KMS-11 (cell line): ENCODE results near the gene SSH3.

Experiments used
- H2AFZ ChIP-seq: fragments of 200-600 bp; sonication (generic); 2 replicates; pipeline ENCODE4 v1.6.1; 2016; ENCODE audit warnings: antibody characterized with exemption, mixed run types, low read depth
- H3K27ac ChIP-seq: fragments of 200-600 bp; sonication (generic); 2 replicates; pipeline ENCODE4 v1.6.1; 2016; ENCODE audit warnings: mild to moderate bottlenecking, mixed run types
- H3K27me3 ChIP-seq: fragments of 200-600 bp; sonication (generic); 2 replicates; pipeline ENCODE4 v1.6.1; 2017; ENCODE audit warnings: mild to moderate bottlenecking, low read depth, mixed run types, moderate library complexity; ENCODE audit not compliant: insufficient read depth
- H3K36me3 ChIP-seq: fragments of 200-600 bp; sonication (generic); 2 replicates; pipeline ENCODE4 v1.6.1; 2017; ENCODE audit warnings: mild to moderate bottlenecking, mixed run types; ENCODE audit not compliant: insufficient read depth
- H3K4me1 ChIP-seq: fragments of 200-600 bp; sonication (generic); 2 replicates; pipeline ENCODE4 v1.6.1; 2016; ENCODE audit warnings: mild to moderate bottlenecking, low read depth, mixed run types; ENCODE audit not compliant: poor library complexity, severe bottlenecking
- H3K4me2 ChIP-seq: fragments of 200-600 bp; sonication (generic); 2 replicates; pipeline ENCODE4 v1.7.0; 2016; ENCODE audit warnings: mild to moderate bottlenecking, mixed run types
- H3K4me3 ChIP-seq: fragments of 200-600 bp; sonication (generic); IDR thresholded peaks from 2 replicates; pipeline ENCODE4 v1.6.1; 2017; ENCODE audit warnings: low read depth, low read length, mixed read lengths; ENCODE audit not compliant: insufficient read depth
- H3K79me2 ChIP-seq: fragments of 200-600 bp; sonication (generic); 2 replicates; pipeline ENCODE4 v1.6.1; 2016; ENCODE audit warnings: low read depth, mixed run types; ENCODE audit not compliant: insufficient read depth
- H3K9ac ChIP-seq: fragments of 200-600 bp; sonication (generic); 2 replicates; pipeline ENCODE4 v1.6.1; 2016; ENCODE audit warnings: mild to moderate bottlenecking, mixed run types
- H4K20me1 ChIP-seq: fragments of 200-600 bp; sonication (generic); 2 replicates; pipeline ENCODE4 v1.6.1; 2016; ENCODE audit warnings: mild to moderate bottlenecking, mixed run types; ENCODE audit not compliant: insufficient read depth
- TF ChIP-seq, protein P1 (sequence below): fragments of 200-600 bp; sonication (generic); conservative IDR thresholded peaks from 2 replicates; pipeline ENCODE4 v1.6.1; 2017; ENCODE audit warnings: low read depth, mild to moderate bottlenecking, antibody characterized with exemption, low read length, moderate library complexity, mixed read lengths

Gene SSH3

DNA sequence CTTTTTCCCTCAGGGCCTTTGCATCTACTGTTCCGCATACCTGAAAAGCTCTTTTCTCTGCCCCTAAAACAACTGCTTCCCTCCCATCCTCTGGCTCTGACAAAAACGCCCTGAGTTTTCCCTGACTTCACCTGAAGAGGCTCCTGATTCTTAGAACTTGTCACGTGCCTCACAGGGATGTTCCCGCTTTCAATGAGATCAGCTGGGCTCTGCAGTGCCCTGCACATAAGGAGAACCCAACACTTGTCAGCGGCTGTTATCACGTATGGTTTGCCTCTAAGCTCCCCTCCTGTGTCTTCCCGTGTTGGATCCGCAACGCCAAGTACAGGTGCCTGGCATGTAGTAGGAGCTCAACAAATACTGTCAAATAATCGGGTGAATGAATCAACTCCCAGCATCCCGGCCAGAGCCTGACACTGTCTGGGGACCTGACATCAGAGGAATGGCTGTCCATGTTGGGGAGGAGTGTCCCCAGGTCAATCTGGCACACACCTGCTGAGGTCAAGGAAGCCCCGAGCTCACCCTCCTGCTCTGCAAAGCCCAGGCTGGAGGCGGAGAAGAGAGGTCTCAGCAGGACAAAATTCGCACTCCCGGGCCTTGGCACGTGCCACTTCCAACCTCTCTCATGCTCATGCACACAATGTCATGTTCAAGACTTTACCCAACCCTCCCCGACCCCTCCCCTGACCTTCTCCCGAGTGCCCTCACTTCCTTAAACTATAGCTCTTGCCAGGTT lies 41.2 kb upstream of the SSH3 start:
- Histone ChIP-seq H3K4me3 (no peak overlapping the region), H3K27ac (no peak overlapping the region), H4K20me1 (no peaks in the 10 kb centered on the region), H3K27me3 (no peaks in the 10 kb centered on the region), H3K79me2 (peaks cover 5% of the 10 kb centered on the region), H3K36me3 (no peaks in the 10 kb centered on the region), H3K4me2 (peak overlapping the region; percentile 37; the same call in 1 of the 2 replicates), H2AFZ (peak overlapping the region; percentile 81; the same call in 1 of the 2 replicates), H3K4me1 (peaks cover 16% of the 10 kb centered on the region), H3K9ac (no peak overlapping the region)
- TF ChIP-seq, protein P1, sequence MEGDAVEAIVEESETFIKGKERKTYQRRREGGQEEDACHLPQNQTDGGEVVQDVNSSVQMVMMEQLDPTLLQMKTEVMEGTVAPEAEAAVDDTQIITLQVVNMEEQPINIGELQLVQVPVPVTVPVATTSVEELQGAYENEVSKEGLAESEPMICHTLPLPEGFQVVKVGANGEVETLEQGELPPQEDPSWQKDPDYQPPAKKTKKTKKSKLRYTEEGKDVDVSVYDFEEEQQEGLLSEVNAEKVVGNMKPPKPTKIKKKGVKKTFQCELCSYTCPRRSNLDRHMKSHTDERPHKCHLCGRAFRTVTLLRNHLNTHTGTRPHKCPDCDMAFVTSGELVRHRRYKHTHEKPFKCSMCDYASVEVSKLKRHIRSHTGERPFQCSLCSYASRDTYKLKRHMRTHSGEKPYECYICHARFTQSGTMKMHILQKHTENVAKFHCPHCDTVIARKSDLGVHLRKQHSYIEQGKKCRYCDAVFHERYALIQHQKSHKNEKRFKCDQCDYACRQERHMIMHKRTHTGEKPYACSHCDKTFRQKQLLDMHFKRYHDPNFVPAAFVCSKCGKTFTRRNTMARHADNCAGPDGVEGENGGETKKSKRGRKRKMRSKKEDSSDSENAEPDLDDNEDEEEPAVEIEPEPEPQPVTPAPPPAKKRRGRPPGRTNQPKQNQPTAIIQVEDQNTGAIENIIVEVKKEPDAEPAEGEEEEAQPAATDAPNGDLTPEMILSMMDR, result no peak

- Histone ChIP-seq H3K4me1 (peaks cover 20% of the 10 kb centered on the region), H3K9ac (no peak overlapping the region)
Observed at GRCh38 chr11:67262731-67263675, 40.3 kb upstream of the SSH3 start.

DNA sequence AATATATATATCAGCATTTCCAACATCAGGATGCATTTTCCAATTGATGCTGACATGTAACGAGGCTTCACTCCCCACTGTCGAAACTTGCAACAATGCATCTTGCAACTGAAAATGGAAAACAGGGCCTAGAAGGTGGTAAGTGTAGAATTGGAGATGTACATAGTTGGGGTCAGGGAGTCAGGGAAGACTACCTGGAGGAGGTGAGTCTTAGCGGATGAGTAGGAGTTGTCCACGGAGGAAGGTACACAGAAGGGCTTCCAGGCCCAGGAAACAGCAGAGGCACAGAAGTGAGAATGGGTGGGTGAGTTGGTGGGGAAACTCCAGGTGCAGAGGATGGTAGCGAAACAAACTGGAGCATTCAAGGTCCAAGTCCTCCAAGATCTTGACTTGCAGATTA lies 39.1 kb upstream of the SSH3 start:
- peaks cover 27% of the 10 kb centered on the region for H3K79me2 ChIP-seq
- H3K9ac ChIP-seq, result no peak overlapping the region
- H3K4me3 ChIP-seq, result no peak overlapping the region
- H3K4me2 ChIP-seq, result no peak overlapping the region
- no peak overlapping the region for H3K27ac ChIP-seq
- H3K4me1 ChIP-seq, result peaks cover 32% of the 10 kb centered on the region
- H4K20me1 ChIP-seq, result no peaks in the 10 kb centered on the region
- no peak overlapping the region for H2AFZ ChIP-seq
- TF ChIP-seq, protein P1, result no peak
- no peaks in the 10 kb centered on the region for H3K27me3 ChIP-seq
- H3K36me3 ChIP-seq, result 0 out of 2 replicates have a peak, but pooled peaks cover 4% of the 10 kb centered on the region

More at GRCh38 chr11:67262731-67263675, 40.3 kb upstream of the SSH3 start:
- Histone ChIP-seq H3K36me3 (0 out of 2 replicates have a peak, but pooled peaks cover 2% of the 10 kb centered on the region), H2AFZ (peak overlapping the region; percentile 81; the same call in 1 of the 2 replicates), H3K4me2 (peak overlapping the region; percentile 37; the same call in 1 of the 2 replicates), H3K27ac (no peak overlapping the region), H3K27me3 (no peaks in the 10 kb centered on the region), H3K79me2 (peaks cover 14% of the 10 kb centered on the region), H3K4me3 (no peak overlapping the region), H4K20me1 (no peaks in the 10 kb centered on the region)
- TF ChIP-seq, protein P1, result peak; percentile 85

DNA sequence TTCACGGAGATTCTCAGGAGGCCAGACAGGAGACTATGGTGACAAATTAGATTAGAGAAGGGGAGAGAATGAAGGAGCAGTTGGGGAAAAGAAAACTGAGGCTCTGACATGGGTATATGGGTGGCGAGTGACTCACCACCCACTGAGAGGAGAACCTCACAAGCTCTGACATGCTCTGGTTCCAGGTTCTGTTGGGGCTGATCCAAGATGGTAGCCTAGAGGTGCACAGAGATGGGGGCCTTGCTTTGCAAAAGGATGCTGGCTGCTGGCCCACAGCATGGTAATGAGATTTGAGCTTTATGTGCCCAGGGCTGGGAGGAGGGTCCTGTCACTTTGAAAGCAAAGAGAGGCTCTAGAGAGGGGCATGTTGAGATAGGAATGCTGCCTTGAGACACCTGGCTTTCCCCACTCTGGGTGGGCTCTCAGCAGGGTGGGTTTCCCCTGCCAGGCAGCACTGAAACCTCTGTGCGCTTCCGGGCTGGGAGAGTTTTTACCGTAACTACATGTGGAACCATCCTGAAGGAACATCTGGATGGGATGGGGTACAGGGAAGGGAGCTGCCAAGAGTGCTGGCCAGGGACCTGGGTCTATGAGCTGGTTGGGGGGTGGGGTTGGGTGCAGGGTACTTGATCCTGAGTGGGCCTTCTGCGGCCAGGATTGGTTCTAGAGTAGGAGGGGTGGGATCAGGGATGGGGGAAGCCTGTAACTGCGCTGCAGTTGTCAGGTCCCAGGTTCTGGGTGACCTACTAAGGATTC lies 38.3 kb upstream of the SSH3 start:
- Histone ChIP-seq H3K9ac (no peak overlapping the region), H3K36me3 (0 out of 2 replicates have a peak, but pooled peaks cover 4% of the 10 kb centered on the region), H3K79me2 (peaks cover 35% of the 10 kb centered on the region), H2AFZ (no peak overlapping the region), H3K27ac (no peak overlapping the region), H4K20me1 (no peaks in the 10 kb centered on the region), H3K4me3 (no peak overlapping the region), H3K4me1 (peaks cover 34% of the 10 kb centered on the region), H3K27me3 (no peaks in the 10 kb centered on the region), H3K4me2 (no peak overlapping the region)
- TF ChIP-seq, protein P1, result no peak
